SU-DHL-6 (cell line): ENCODE measurements around the gene KRTAP12-3.
"Not testable (repeated sequence)": the region's sequence is repeated elsewhere in the genome, so short reads cannot be mapped to it uniquely, and the experiment has no call there.

ENCODE experiments used
- H2AFZ ChIP-seq: fragments of 200-600 bp; sonication (generic); 2 replicates; pipeline ENCODE4 v1.6.1; 2014; ENCODE audit warnings: low read depth, mild to moderate bottlenecking, moderate library complexity, mixed read lengths, antibody characterized with exemption, low read length; ENCODE audit not compliant: severe bottlenecking
- H3F3A ChIP-seq: fragments of 200-600 bp; shearing (Covaris generic); 2 replicates; pipeline ENCODE4 v1.6.0; 2016; ENCODE audit warnings: antibody characterized with exemption, mild to moderate bottlenecking; ENCODE audit not compliant: insufficient read depth
- H3K27ac ChIP-seq: fragments of 200-600 bp; sonication (generic); 2 replicates; pipeline ENCODE4 v1.5.1; 2016; ENCODE audit warnings: low read depth, mild to moderate bottlenecking, low read length, moderate library complexity, mixed read lengths
- H3K27me3 ChIP-seq: fragments of 200-600 bp; sonication (generic), shearing (Covaris generic); 2 replicates; pipeline ENCODE4 v1.6.0; 2014; ENCODE audit warnings: mild to moderate bottlenecking, low read length
- H3K36me3 ChIP-seq: fragments of 200-600 bp; sonication (generic); 2 replicates; pipeline ENCODE4 v1.6.1; 2014; ENCODE audit warnings: mild to moderate bottlenecking, low read length, mixed read lengths
- H3K4me2 ChIP-seq: fragments of 300-600, 200-600 bp; shearing (Covaris generic), sonication (generic); 2 replicates; pipeline ENCODE4 v1.6.0; 2014; ENCODE audit warnings: low read length, low read depth, mild to moderate bottlenecking; ENCODE audit not compliant: poor library complexity, severe bottlenecking
- H3K4me3 ChIP-seq: fragments of 200-600 bp; sonication (generic); 2 replicates; pipeline ENCODE4 v1.5.1; 2014; ENCODE audit warnings: antibody characterized with exemption, low read length, mild to moderate bottlenecking, mixed read lengths; ENCODE audit not compliant: insufficient read depth, poor library complexity, severe bottlenecking
- H3K79me2 ChIP-seq: fragments of 200-600 bp; sonication (generic); 2 replicates; pipeline ENCODE4 v1.6.1; 2014; ENCODE audit warnings: mild to moderate bottlenecking, low read length, moderate library complexity; ENCODE audit not compliant: insufficient read depth
- H3K9ac ChIP-seq: fragments of 200-600 bp; sonication (generic); 2 replicates; pipeline ENCODE4 v1.7.0; 2014; ENCODE audit warnings: mild to moderate bottlenecking, low read length
- H3K9me2 ChIP-seq: fragments of 200-600 bp; sonication (generic); replicated peaks from 2 replicates; pipeline ENCODE4 v1.6.1; 2014; ENCODE audit warnings: low read length; ENCODE audit not compliant: insufficient read depth
- H3K9me3 ChIP-seq: fragments of 200-600 bp; sonication (generic); 2 replicates; pipeline ENCODE4 v1.6.1; 2014; ENCODE audit warnings: low read length, mixed read lengths; ENCODE audit not compliant: insufficient read depth
- H4K20me1 ChIP-seq: fragments of 200-600 bp; sonication (generic); 2 replicates; pipeline ENCODE4 v1.6.1; 2014; ENCODE audit warnings: low read depth, mild to moderate bottlenecking, antibody characterized with exemption, low read length, moderate library complexity, mixed read lengths
- EZH2phosphoT487 ChIP-seq: fragments of 200-600 bp; sonication (generic), shearing (Covaris generic); conservative IDR thresholded peaks from 2 replicates; pipeline ENCODE4 v1.6.1; 2018; ENCODE audit warnings: mild to moderate bottlenecking, antibody characterized with exemption, low read length, moderate library complexity, mixed read lengths
- TF ChIP-seq, protein P1 (sequence below): fragments of 200-600 bp; sonication (generic); IDR thresholded peaks from one replicate; pipeline ENCODE4 v1.5.1; 2017; ENCODE audit warnings: antibody characterized with exemption, mild to moderate bottlenecking, low read length, moderate library complexity; ENCODE audit not compliant: insufficient read depth, poor library complexity, severe bottlenecking

Gene KRTAP12-3

DNA sequence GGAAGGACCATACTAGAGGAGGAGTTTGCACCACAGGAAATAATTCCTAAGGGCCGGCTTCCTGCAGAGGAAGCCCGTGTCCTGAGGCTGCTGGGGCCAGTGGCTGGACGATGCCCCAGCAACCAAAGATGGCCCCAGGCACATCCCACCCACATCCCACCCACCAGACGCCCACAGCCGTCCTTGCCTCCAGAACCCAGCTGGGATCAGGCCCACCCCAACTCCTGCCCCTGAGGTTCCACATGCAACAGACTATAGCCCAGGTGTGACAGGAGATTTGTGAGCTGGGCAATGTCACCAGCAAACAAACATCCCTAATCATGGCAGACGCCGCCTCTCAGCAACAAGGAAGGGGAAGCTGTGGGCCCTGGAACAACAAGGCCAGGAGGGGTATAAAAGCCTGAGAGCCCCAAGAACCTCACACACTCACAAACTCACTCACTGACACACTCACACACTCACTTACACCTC, 31.0 kb upstream of the KRTAP12-3 start, which contains the start of gene KRTAP10-9:
Gene KRTAP10-9, plus strand, starts transcription at position 421 of the 471 bp plus-strand sequence. CDS start 79 bp downstream, outside the sequence.
- Histone ChIP-seq H3F3A (no peaks in the 10 kb centered on the region), H3K36me3 (no peaks in the 10 kb centered on the region), H3K27me3 (no peaks in the 10 kb centered on the region), H2AFZ (no peak within 1 kb of the TSS), H3K9me2 (no peaks in the 10 kb centered on the region), H3K9ac (no peak within 1 kb of the TSS), H3K27ac (no peak within 1 kb of the TSS), H3K4me3 (no peak within 1 kb of the TSS), H3K4me2 (no peak within 1 kb of the TSS), H3K79me2 (no peaks in the 10 kb centered on the region), H3K9me3 (peaks cover 14% of the 10 kb centered on the region; the same call in 1 of the 2 replicates), H4K20me1 (no peaks in the 10 kb centered on the region)
- TF ChIP-seq, protein P1, sequence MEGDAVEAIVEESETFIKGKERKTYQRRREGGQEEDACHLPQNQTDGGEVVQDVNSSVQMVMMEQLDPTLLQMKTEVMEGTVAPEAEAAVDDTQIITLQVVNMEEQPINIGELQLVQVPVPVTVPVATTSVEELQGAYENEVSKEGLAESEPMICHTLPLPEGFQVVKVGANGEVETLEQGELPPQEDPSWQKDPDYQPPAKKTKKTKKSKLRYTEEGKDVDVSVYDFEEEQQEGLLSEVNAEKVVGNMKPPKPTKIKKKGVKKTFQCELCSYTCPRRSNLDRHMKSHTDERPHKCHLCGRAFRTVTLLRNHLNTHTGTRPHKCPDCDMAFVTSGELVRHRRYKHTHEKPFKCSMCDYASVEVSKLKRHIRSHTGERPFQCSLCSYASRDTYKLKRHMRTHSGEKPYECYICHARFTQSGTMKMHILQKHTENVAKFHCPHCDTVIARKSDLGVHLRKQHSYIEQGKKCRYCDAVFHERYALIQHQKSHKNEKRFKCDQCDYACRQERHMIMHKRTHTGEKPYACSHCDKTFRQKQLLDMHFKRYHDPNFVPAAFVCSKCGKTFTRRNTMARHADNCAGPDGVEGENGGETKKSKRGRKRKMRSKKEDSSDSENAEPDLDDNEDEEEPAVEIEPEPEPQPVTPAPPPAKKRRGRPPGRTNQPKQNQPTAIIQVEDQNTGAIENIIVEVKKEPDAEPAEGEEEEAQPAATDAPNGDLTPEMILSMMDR = no peak
- TF ChIP-seq EZH2phosphoT487 = no peak

DNA sequence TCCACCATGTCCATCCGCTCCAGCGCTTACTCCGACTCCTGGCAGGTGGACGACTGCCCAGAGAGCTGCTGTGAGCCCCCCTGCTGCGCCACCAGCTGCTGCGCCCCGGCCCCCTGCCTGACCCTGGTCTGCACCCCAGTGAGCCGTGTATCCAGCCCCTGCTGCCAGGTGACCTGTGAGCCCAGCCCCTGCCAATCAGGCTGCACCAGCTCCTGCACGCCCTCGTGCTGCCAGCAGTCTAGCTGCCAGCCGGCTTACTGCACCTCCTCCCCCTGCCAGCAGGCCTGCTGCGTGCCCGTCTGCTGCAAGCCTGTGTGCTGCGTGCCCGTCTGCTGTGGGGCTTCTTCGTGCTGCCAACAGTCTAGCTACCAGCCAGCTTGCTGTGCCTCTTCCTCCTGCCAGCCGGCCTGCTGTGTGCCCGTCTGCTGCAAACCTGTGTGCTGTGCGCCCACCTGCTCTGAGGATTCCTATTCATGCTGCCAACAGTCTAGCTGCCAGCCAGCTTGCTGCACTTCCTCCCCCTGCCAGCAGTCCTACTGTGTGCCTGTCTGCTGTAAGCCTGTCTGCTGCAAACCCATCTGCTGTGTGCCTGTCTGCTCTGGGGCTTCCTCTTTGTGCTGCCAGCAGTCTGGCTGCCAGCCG, 30.4 kb upstream of the KRTAP12-3 start:
- not testable (repeated sequence) for H3K27ac ChIP-seq, H3K79me2 ChIP-seq, H4K20me1 ChIP-seq, H3K4me3 ChIP-seq, H3K9me2 ChIP-seq, H2AFZ ChIP-seq, H3K9ac ChIP-seq, H3F3A ChIP-seq, H3K27me3 ChIP-seq, H3K36me3 ChIP-seq, H3K4me2 ChIP-seq
- peaks cover 14% of the 10 kb centered on the region; the same call in 1 of the 2 replicates for H3K9me3 ChIP-seq

DNA sequence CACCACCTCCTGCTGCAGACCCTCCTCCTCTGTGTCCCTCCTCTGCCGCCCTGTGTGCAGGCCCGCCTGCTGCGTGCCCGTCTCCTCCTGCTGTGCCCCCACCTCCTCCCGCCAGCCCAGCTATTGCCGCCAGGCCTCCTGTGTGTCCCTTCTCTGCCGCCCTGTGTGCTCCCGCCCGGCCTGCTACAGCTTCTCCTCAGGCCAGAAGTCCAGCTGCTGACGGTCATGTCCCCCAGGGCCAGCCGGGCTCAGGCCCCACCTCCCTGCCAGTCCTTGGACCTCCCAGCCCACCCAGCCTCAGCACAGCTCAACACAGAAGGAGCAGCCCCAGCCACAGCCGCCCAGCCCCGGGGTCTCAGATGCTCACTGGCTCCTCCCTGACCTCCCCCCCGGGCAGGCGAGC, 29.9 kb upstream of the KRTAP12-3 start:
- not testable (repeated sequence) for H4K20me1 ChIP-seq, H3K4me3 ChIP-seq, H2AFZ ChIP-seq, H3K9ac ChIP-seq, H3K36me3 ChIP-seq, H3F3A ChIP-seq, H3K27ac ChIP-seq, H3K4me2 ChIP-seq, H3K79me2 ChIP-seq, H3K9me2 ChIP-seq, H3K27me3 ChIP-seq
- peaks cover 14% of the 10 kb centered on the region; the same call in 1 of the 2 replicates for H3K9me3 ChIP-seq

DNA sequence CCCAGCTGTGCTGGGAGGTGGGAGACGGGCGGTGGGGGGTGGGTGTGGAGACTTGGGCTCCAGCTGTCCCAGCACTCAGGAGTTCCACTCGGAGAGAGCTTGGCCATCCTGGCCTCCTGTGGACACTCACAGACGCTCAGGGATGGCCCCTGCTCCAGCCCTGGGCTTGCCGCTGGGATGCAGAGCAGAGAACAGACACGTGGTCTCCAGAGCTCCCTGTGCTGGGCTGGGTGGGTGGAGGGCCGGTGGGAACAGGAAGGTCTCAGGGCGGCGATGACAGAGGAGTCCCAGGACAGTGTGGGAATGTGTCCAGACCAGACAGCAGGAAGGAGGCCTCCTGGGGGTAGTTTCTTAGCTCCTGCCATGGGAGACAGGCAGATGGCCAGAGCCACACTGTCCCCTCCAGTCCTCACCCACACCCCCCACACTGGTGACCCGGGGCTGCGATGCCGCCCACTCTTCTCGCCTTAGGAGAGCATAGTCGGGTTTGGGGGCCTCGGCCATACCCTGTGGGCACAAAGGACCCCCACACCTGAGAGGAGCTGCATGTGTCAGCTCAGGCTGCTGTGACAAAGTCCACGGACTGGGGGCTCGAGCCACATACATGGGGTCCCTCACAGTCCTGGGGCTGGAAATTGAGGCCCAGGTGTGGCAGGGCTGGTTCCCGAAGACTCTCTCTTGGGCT, 28.9 kb upstream of the KRTAP12-3 start:
- H3K27me3 ChIP-seq = no peaks in the 10 kb centered on the region
- no peak overlapping the region for H3K27ac ChIP-seq
- no peaks in the 10 kb centered on the region for H3F3A ChIP-seq
- H3K9ac ChIP-seq = no peak overlapping the region
- H3K4me3 ChIP-seq = no peak overlapping the region
- no peak overlapping the region for H3K4me2 ChIP-seq
- H4K20me1 ChIP-seq = no peaks in the 10 kb centered on the region
- peaks cover 14% of the 10 kb centered on the region; the same call in 1 of the 2 replicates for H3K9me3 ChIP-seq
- TF ChIP-seq EZH2phosphoT487 = no peak
- TF ChIP-seq, protein P1 = no peak
- H3K9me2 ChIP-seq = no peaks in the 10 kb centered on the region
- H2AFZ ChIP-seq = no peak overlapping the region
- H3K36me3 ChIP-seq = no peaks in the 10 kb centered on the region
- no peaks in the 10 kb centered on the region for H3K79me2 ChIP-seq
